Neuron (in vitro differentiated cells): ENCODE results near the gene BICRAL.

Experiments used
- H2AFZ ChIP-seq: one replicate; pipeline ENCODE4 v1.6.1; 2013; ENCODE audit warnings: low read depth, mild to moderate bottlenecking, inconsistent platforms, low read length, moderate library complexity
- H3K27me3 ChIP-seq: one replicate; pipeline ENCODE4 v1.6.1; 2013; ENCODE audit warnings: low read length; ENCODE audit not compliant: insufficient read depth
- H3K36me3 ChIP-seq: one replicate; pipeline ENCODE4 v1.6.1; 2013; ENCODE audit warnings: low read length; ENCODE audit not compliant: insufficient read depth
- H3K4me1 ChIP-seq: one replicate; pipeline ENCODE4 v1.6.1; 2013; ENCODE audit warnings: low read length; ENCODE audit not compliant: insufficient read depth
- H3K4me3 ChIP-seq: 2 replicates; pipeline ENCODE4 v1.5.1; 2013; ENCODE audit warnings: mild to moderate bottlenecking, low read length, moderate library complexity
- H3K9me3 ChIP-seq: one replicate; pipeline ENCODE4 v1.6.1; 2013; ENCODE audit warnings: low read length

The BICRAL gene

GRCh38 chr6:42777126-42777822 lies 4.6 kb upstream of the BICRAL start:
- Histone ChIP-seq H3K27me3 (no peaks in the 10 kb centered on the region), H3K36me3 (no peaks in the 10 kb centered on the region), H2AFZ (no peak overlapping the region), H3K4me1 (peaks cover 13% of the 10 kb centered on the region), H3K9me3 (no peaks in the 10 kb centered on the region), H3K4me3 (no peak overlapping the region)

DNA sequence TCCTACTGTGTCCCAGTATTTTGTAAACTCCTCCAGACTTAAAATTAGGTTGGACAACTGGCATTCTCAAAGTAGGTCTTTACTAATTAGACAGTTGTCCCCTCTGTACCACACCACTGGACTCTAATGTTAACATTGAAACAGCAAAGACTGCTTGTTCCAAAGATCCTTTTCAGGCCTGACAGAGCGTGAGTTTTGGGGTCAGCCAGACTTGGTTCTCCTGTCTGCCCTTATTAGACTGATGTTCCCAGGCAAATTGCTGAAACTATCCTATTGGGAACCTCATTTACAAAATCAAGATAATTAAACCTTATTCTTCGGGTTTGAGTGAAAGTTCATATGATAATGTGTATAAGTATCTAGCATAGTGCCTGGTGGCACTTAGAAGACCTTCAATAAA lies 3.7 kb upstream of the BICRAL start:
- H3K4me1 ChIP-seq, result peaks cover 13% of the 10 kb centered on the region
- H3K36me3 ChIP-seq, result no peaks in the 10 kb centered on the region
- no peaks in the 10 kb centered on the region for H3K9me3 ChIP-seq
- H3K4me3 ChIP-seq, result no peak overlapping the region
- no peaks in the 10 kb centered on the region for H3K27me3 ChIP-seq
- no peak overlapping the region for H2AFZ ChIP-seq

GRCh38 chr6:42779521-42779920 lies 2.3 kb upstream of the BICRAL start:
- H3K4me1 ChIP-seq, result peaks cover 15% of the 10 kb centered on the region
- no peaks in the 10 kb centered on the region for H3K27me3 ChIP-seq
- no peak overlapping the region for H2AFZ ChIP-seq
- H3K36me3 ChIP-seq, result no peaks in the 10 kb centered on the region
- no peak overlapping the region for H3K4me3 ChIP-seq
- H3K9me3 ChIP-seq, result no peaks in the 10 kb centered on the region

GRCh38 chr6:42781546-42781795 lies 381 bp upstream of the BICRAL start:
- Histone ChIP-seq H3K4me1 (peaks cover 27% of the 10 kb centered on the region), H2AFZ (no peak overlapping the region), H3K4me3 (peak overlapping the region; percentile 46), H3K9me3 (no peaks in the 10 kb centered on the region), H3K36me3 (no peaks in the 10 kb centered on the region), H3K27me3 (no peaks in the 10 kb centered on the region)

- Histone ChIP-seq H3K36me3 (no peaks in the 10 kb centered on the region), H3K4me1 (peaks cover 21% of the 10 kb centered on the region), H3K27me3 (no peaks in the 10 kb centered on the region), H3K9me3 (no peaks in the 10 kb centered on the region), H2AFZ (no peak overlapping the region), H3K4me3 (peak overlapping the region; percentile 63)
These were observed 881 bp downstream of the BICRAL start for GRCh38 chr6:42782689-42783176.

- Histone ChIP-seq H3K9me3 (no peaks in the 10 kb centered on the region), H3K36me3 (peaks cover under 1% of the 10 kb centered on the region), H3K4me1 (peaks cover 18% of the 10 kb centered on the region), H3K4me3 (peak overlapping the region; percentile 63), H3K27me3 (no peaks in the 10 kb centered on the region), H2AFZ (no peak overlapping the region)
These were observed 1.5 kb downstream of the BICRAL start for GRCh38 chr6:42783177-42783875.

DNA sequence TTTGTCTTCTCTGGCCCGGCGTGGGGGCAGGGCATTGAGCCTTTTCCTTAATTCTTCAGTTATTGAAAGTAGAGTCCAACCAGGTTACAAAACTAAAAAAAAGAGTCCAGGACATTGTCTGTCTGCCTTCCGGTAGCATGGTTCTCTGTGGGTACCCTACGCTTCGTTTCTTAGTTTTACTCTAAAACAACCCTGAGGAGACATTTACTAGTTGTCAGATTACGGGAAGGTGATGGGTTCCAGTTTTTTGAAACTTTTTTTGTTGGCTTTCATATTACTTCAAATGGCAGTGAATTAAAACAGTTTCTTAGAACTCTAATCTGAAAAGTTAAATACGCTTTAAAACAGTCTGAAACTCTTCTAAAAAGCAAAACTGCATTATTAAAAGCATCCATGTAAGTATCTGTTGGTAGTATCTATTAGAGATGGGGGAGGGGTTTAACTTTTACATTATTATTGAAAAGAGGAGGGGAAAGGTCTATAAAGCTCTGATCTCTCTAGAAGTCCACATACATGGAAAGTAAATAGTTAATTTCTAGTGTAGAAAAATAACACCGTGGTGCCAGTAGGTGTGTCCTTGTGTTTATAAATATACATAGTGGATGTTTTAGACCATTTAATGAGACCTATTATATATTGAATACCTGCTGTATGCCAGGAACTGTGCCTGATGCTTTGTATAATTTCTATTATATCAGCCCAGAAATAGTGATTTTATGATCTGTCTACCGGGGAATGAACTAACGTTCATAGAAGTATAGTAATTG lies 2.2 kb downstream of the BICRAL start:
- no peaks in the 10 kb centered on the region for H3K9me3 ChIP-seq
- peak overlapping the region; percentile 63 for H3K4me3 ChIP-seq
- H3K27me3 ChIP-seq, result no peaks in the 10 kb centered on the region
- peaks cover 2% of the 10 kb centered on the region for H3K36me3 ChIP-seq
- no peak overlapping the region for H2AFZ ChIP-seq
- H3K4me1 ChIP-seq, result peaks cover 18% of the 10 kb centered on the region

- H3K4me1 ChIP-seq, result peaks cover 19% of the 10 kb centered on the region
- peaks cover 2% of the 10 kb centered on the region for H3K36me3 ChIP-seq
- H3K27me3 ChIP-seq, result no peaks in the 10 kb centered on the region
- H3K9me3 ChIP-seq, result no peaks in the 10 kb centered on the region
- H3K4me3 ChIP-seq, result peak overlapping the region; percentile 63
- no peak overlapping the region for H2AFZ ChIP-seq
These were observed 3.1 kb downstream of the BICRAL start for GRCh38 chr6:42784717-42785498.

DNA sequence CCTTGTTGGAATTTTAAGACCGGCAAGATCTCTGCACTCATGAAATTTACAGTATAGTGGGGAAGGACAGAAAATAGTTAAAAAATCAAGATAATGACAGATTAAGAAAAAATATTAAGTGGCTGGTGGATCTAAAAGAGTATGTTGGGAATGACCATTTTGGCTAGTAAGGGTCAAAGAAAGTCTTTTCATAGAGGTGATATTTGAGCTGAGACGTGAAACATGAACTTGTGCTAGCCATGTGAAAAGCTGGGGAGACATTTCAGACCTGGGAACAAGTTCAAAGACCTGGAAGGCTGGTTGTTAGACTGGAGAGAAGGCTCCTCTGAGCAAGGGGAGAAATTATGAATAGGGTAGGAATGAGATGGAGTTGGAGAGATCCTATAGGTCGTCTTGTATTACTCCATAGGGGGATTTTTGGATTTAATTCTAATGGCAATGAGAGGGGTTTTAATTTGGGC lies 4.7 kb downstream of the BICRAL start:
- Histone ChIP-seq H3K4me1 (peaks cover 25% of the 10 kb centered on the region), H3K4me3 (no peak overlapping the region), H3K27me3 (no peaks in the 10 kb centered on the region), H3K9me3 (no peaks in the 10 kb centered on the region), H3K36me3 (peaks cover 2% of the 10 kb centered on the region), H2AFZ (no peak overlapping the region)

- Histone ChIP-seq H2AFZ (no peak overlapping the region), H3K9me3 (no peaks in the 10 kb centered on the region), H3K4me1 (peaks cover 25% of the 10 kb centered on the region), H3K36me3 (peaks cover 2% of the 10 kb centered on the region), H3K27me3 (no peaks in the 10 kb centered on the region), H3K4me3 (no peak overlapping the region)
These were observed 5.2 kb downstream of the BICRAL start for GRCh38 chr6:42787063-42787472.

GRCh38 chr6:42788671-42789070 lies 6.8 kb downstream of the BICRAL start:
- H3K36me3 ChIP-seq, result peaks cover 2% of the 10 kb centered on the region
- peaks cover 25% of the 10 kb centered on the region for H3K4me1 ChIP-seq
- H3K9me3 ChIP-seq, result no peaks in the 10 kb centered on the region
- H2AFZ ChIP-seq, result no peak overlapping the region
- no peaks in the 10 kb centered on the region for H3K27me3 ChIP-seq
- no peak overlapping the region for H3K4me3 ChIP-seq

DNA sequence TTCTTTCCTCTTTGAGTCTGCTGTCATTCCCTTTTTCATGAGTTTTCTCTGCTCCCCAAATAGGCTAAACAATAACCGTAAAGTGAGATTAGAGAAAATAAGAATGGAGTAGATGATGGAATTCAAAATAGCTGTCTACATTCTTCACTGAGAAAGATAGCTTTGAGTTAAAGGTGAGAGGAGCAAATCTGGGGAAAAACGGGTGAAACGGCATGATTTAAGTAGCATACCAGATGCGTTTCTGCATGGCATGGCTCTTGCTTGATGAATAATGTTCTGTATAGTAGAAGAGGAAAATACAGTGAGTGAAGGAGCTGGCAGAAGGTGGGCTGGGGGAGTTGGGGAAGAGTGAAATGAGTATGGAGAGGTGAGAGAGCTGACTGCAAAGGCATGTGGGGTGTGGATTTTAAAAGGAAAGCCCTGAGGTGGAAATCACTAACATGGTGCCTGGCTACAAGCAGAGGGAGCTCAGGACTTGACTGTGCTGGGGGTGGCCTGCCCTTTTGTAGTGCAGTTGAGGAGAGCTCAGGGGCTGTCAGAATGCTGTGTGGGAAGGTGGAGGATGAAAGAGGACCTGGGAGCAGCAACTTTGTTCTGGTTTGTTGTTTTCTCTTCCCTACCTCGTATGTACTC lies 8.8 kb downstream of the BICRAL start:
- H3K36me3 ChIP-seq, result peaks cover 2% of the 10 kb centered on the region
- H3K4me3 ChIP-seq, result no peak overlapping the region
- H3K9me3 ChIP-seq, result no peaks in the 10 kb centered on the region
- H3K4me1 ChIP-seq, result peaks cover 15% of the 10 kb centered on the region
- no peaks in the 10 kb centered on the region for H3K27me3 ChIP-seq
- H2AFZ ChIP-seq, result no peak overlapping the region
